ENCODE results near the gene SPAG16. TPM values are rescaled to one million over a fixed set of nuclear protein-coding genes. Genes with fewer than 3 reads are reported as not detected.
"Not testable (repeated sequence)": the region's sequence is repeated elsewhere in the genome, so short reads cannot be mapped to it uniquely, and the experiment has no call there.

SPAG16 gene
- total RNA-seq, 1 experiment from 2014 or later, result 13.0 TPM

GRCh38 chr2:213691351-213691750 is 407.1 kb downstream of the SPAG16 start:
- no peaks in the 10 kb centered on the region for H3K36me3 ChIP-seq (ENCODE audit: control insufficient read depth, insufficient read depth, low read length)
- H3K4me1 ChIP-seq (ENCODE audit: control insufficient read depth, insufficient read depth, low read length), result no peaks in the 10 kb centered on the region
- ChIA-PET POLR2A (no interaction called here), CTCF (no interaction called here)
- no peak overlapping the region for H3K27ac ChIP-seq (ENCODE audit: low read length)
- in situ Hi-C loops (cut with HindIII; ENCODE audit: low pct_unique_long_range_greater_than_20kb, low sequenced_read_pairs), result no loop called here
- intact Hi-C loops (cut with micrococcal nuclease; ENCODE audit: unreplicated experiment), result no loop called here
- no peaks in the 10 kb centered on the region for H3K9me3 ChIP-seq (ENCODE audit: control insufficient read depth, insufficient read depth, low read depth, low read length)
- DNase-seq (ENCODE audit: low read depth, low spot score) (no peak), ATAC-seq (no peak)
- TF ChIP-seq REST (IDR thresholded peaks at IDR 0.05; ENCODE audit: insufficient read depth in 1 of 2, low read depth in 2 of 2, low read length in 1 of 2) (no peak), SIN3A (IDR thresholded peaks at IDR 0.05; ENCODE audit: borderline replicate concordance, insufficient read depth, low read depth, low read length) (no peak), TCF7L2 (IDR thresholded peaks at IDR 0.05; ENCODE audit: low read depth, low read length) (no peak)
- no peak overlapping the region for H3K4me3 ChIP-seq (ENCODE audit: low read depth in 2 of 2, low read length in 2 of 2)
- no peaks in the 10 kb centered on the region for H3K27me3 ChIP-seq (ENCODE audit: control insufficient read depth, insufficient read depth, low read length)
- BruUV-seq (replicated peaks), result no TSS peak

- BruUV-seq (replicated peaks), result no TSS peak
- no peak for DNase-seq (ENCODE audit: low read depth, low spot score)
- in situ Hi-C loops (cut with HindIII; ENCODE audit: low pct_unique_long_range_greater_than_20kb, low sequenced_read_pairs) (no loop called here), intact Hi-C loops (cut with micrococcal nuclease; ENCODE audit: unreplicated experiment) (no loop called here)
- no peak overlapping the region for H3K27ac ChIP-seq (ENCODE audit: low read length)
- no peak for ATAC-seq
- no peaks in the 10 kb centered on the region for H3K27me3 ChIP-seq (ENCODE audit: control insufficient read depth, insufficient read depth, low read length)
- no peak overlapping the region for H3K4me3 ChIP-seq (ENCODE audit: low read depth in 2 of 2, low read length in 2 of 2)
- no peaks in the 10 kb centered on the region for H3K9me3 ChIP-seq (ENCODE audit: control insufficient read depth, insufficient read depth, low read depth, low read length)
- no peaks in the 10 kb centered on the region for H3K36me3 ChIP-seq (ENCODE audit: control insufficient read depth, insufficient read depth, low read length)
- H3K4me1 ChIP-seq (ENCODE audit: control insufficient read depth, insufficient read depth, low read length), result no peaks in the 10 kb centered on the region
- ChIA-PET POLR2A (no interaction called here), CTCF (no interaction called here)
- no peak for TF ChIP-seq CTCF (IDR thresholded peaks at IDR 0.05)
- TF ChIP-seq POLR2AphosphoS5 (IDR thresholded peaks at IDR 0.05; ENCODE audit: low read depth, low read length), result no peak
Observed at GRCh38 chr2:213696442-213696841, 412.2 kb downstream of the SPAG16 start.

GRCh38 chr2:213701365-213701764 is 417.1 kb downstream of the SPAG16 start:
- H3K4me3 ChIP-seq (ENCODE audit: low read depth in 2 of 2, low read length in 2 of 2); H3K27ac ChIP-seq (ENCODE audit: low read length); ATAC-seq; H3K36me3 ChIP-seq (ENCODE audit: control insufficient read depth, insufficient read depth, low read length); DNase-seq (ENCODE audit: low read depth, low spot score); POLR2A ChIA-PET; H3K9me3 ChIP-seq (ENCODE audit: control insufficient read depth, insufficient read depth, low read depth, low read length); intact Hi-C loops (cut with micrococcal nuclease; ENCODE audit: unreplicated experiment); H3K27me3 ChIP-seq (ENCODE audit: control insufficient read depth, insufficient read depth, low read length); H3K4me1 ChIP-seq (ENCODE audit: control insufficient read depth, insufficient read depth, low read length); CTCF ChIA-PET; in situ Hi-C loops (cut with HindIII; ENCODE audit: low pct_unique_long_range_greater_than_20kb, low sequenced_read_pairs); BruUV-seq (replicated peaks): not testable (repeated sequence)

All from Panc1 (cell line).